C4-2B (cell line): Measurements from ENCODE around the gene RRBP1.

ENCODE experiments used
- CTCF ChIP-seq: fragments of 450-650 bp; conservative IDR thresholded peaks from 2 replicates; pipeline ENCODE4 v1.5.1; 2017; ENCODE audit warnings: mild to moderate bottlenecking
- ZFX ChIP-seq: fragments of 450-650 bp; IDR thresholded peaks from 2 replicates; pipeline ENCODE4 v1.6.1; 2017

GRCh38 chr20:17612287-17612991, 69.6 kb downstream of the RRBP1 start:
- TF ChIP-seq CTCF (no peak), ZFX (no peak)
